Left cardiac atrium (tissue), 4 donors: ENCODE data around the gene DDTL. TPM values are rescaled to one million over a fixed set of nuclear protein-coding genes. Genes with fewer than 3 reads are reported as not detected.
"Not testable (repeated sequence)": the region's sequence is repeated elsewhere in the genome, so short reads cannot be mapped to it uniquely, and the experiment has no call there.

ENCODE experiments used
- ATAC-seq, 2 donors: fragments of 200-7000 bp; cut with Tn5 transposase; one replicate each; pipeline ENCODE4 v1.9.1; 2020; ENCODE audit warnings: mild to moderate bottlenecking in 2 of 2, moderate library complexity in 2 of 2
- DNase-seq: peaks from one replicate; pipeline ENCODE4 v3.0.0-alpha.2; 2020
- intact Hi-C, 2 donors: fragments of 100-400 bp; cut with DNase I; formaldehyde crosslinking; loops; one replicate each; pipeline versions ENCODE4 v1.14.1 to v1.15.1; 2022 to 2023
- long read RNA-seq: library from polyadenylated mRNA; unstranded; transcript quantifications from one replicate; pipeline ENCODE4 v2.0.0, GENCODE V29; 2021
- total RNA-seq, 2 donors: library from RNA; stranded (reverse); fragmentation: NEBNext Ultra II Directional; extraction: Animal tissue kit (Norgen Biotek cat#: 25700); gene quantifications; one replicate each; pipeline ENCODE4 v1.2.1, GENCODE V29; 2021
- donor health status: DM: no; HTN: yes; CAD: no.
- donor health status: DM: no; HTN: yes; CAD: no; lungs with severe emphysema.
- donor health status: DM: yes; HTN: yes; CAD: no.
- donor health status: Dilated cardiomyopathy.

Gene DDTL
- 1 to 10 TPM; 1.3 to 2.1 TPM for total RNA-seq
- long read RNA-seq, partial matches to known transcripts = 0 of 1 reads
- long read RNA-seq, other reads (novel, unspliced or antisense) = 0 of 1 reads

DNA sequence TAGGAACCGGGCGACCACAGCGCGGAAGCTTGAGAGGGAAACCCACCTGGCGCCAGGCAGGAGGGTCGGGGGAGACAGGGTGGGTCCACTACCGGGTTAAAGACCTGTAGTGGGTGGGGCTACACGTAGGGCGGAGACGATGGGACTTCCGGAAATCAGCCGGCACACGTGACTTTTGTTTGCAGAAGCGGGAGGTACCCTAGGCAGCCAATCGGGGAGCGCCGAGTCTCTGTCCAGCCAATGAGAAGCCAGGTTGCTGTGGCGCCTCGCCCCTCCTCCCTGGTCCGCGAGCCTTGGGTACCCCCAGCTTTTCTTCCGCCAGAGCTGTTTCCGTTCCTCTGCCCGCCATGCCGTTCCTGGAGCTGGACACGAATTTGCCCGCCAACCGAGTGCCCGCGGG is at the start of gene DDTL:
DDTL (plus strand) TSS at position 321 of the 400 bp plus-strand sequence; CDS start at position 348, 27 bp downstream.
- DNase-seq = not testable (repeated sequence)
- intact Hi-C loops = loop anchor here in 1 of 2 donors (5.0 kb wide), 1 partner anchor 34 kb away; no protein-coding TSS in a partner anchor
- ATAC-seq = peak; percentile 98 to 99

DNA sequence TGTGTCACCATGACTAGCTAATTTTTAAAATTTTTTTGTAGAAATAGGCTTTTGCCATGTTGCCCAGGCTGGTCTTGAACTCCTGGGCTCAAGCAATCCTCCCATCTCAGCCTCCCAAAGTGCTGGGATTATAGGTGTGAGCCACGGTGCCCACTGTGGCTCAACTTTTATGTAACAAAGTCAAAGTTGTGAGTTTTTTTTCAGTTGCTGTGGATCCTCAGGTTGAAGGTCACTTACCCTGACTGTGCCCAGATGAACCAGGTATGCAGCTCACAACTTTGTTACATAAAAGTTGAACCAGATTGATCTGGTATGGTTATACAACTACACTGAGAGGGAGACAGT is 46.4 kb upstream of the DDTL start:
- intact Hi-C loops, DNase-seq, ATAC-seq: not testable (repeated sequence)

DNA sequence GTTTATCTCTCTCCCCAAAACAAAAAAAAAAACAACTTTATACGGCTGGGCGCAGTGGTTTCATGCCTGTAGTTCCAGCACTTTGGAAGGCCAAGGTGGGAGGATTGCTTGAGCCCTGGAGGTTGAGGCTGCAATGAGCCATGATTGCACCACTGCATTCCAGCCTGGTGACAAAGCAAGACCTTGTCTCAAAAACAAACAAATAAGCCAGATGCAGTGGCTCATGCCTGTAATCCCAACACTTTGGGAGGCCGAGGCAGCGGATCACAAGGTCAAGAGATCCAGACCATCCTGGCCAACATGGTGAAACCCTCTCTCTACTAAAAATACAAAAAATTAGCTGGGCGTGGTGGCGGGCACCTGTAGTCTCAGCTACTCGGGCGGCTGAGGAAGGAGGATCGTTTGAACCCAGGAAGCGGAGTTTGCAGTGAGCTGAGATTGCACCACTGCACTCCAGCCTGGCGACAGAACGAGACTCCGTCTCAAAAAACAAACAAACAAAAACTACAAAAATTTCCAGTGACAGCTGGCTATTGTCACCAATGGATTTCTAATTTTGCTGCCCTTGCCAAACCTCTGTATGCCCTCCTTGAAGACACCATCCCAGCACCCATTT is 45.0 kb upstream of the DDTL start:
- intact Hi-C loops, ATAC-seq, DNase-seq: not testable (repeated sequence)

DNA sequence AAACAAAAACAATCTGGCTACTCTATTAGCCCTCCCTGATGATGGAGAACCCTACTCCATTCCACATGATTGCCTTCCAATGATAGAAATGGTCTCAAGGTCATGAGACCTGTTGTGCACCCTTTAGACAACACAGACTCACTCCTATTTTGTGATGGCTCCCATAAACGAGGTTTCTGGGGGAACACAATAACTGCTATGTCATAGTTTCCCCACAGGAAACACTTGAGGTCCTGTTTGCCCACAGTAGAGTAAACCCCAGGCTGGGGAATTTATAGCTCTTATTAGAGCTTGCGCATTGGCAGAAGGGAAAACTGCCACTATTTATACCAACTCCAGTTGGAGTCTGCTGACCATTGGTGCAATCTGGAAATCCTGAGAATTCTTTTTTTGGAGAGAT is 43.8 kb upstream of the DDTL start:
- DNase-seq = no peak
- intact Hi-C loops = no loop called here
- no peak for ATAC-seq

DNA sequence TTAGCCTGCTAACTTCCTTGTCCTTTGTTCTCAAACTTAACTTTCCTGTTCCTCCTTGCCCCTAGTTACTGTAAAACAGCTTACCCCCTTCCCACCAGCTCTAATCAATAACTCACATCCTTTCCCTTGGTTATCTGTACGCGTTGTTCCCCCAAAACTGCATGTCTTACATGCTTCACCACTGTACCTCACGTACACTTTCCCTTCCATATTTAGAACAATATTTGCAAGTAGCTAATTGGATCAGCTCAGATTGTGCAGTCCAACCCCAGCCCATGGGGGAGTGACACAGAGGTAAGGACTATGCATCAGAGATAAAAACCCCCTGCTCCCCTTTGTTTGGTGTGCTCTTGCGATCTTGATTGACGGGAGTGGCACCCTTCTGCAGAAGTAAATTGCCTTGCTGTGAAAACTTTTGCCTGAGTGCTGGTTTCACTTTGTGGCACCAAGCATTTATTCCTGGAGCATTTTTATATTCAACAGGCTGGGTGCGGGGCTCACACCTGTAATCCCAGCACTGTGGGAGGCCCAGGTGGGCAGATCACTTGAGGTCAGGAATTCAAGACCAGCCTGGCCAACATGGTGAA is 41.6 kb upstream of the DDTL start:
- no peak for DNase-seq
- no peak for ATAC-seq
- intact Hi-C loops = loop anchor here in 1 of 2 donors (5.0 kb wide), 1 partner anchor 47 kb away; the partner anchor contains the start of gene DDT

DNA sequence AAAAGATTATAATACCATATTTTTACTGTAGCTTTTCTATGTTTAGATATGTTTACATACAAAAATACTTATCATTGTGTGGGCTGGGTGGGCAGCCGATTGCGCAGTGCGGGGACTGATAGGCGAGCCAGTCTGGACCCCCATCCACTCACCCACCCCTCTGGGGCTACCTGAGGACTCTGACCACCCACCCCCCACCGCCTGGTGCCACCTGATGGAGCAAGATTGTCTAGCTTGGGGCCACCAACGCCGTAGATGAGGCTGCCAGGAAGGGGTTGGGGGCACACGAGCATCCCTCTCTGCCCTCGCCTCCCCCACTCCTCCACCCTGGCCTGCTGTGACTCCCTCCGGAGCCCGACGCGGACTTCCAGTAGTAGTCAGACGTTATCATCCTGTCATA is 40.1 kb upstream of the DDTL start:
- ATAC-seq (no peak), DNase-seq (no peak)
- intact Hi-C loops = loop anchor here in 1 of 2 donors (5.0 kb wide), 1 partner anchor 46 kb away; the partner anchor contains the start of gene DDT

DNA sequence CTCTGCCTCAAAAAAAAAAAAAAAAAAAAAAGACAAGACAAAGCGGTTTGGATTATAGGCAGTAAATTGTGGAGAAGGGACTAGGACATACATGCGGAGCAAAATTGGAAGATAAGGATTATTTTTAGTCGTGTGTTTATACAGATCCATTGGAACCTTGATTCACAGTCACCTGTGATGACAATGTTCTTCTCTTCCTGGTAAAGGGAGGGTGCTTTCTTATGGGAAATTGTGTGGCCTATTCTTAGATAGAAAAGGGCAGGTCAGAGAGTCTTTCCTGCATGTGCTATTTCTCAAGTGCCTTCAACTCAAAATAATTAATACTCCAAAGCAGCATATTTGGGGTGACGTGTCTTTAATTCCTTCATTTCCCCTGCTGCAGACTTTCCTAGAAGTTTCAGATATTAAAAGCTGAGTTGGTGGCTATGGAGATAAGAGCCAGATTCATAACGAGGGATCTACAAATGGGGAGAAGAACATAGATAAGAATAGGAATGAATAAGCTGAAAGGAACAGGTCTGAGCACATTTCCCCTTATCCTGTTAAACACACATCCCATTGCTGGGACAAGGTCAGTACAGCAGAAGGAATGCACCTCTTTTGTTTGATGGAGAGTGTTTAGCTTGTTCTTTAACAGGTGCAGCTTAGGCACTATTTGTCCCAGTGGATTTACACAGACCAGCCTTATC is 28.2 kb upstream of the DDTL start:
- DNase-seq = no peak
- ATAC-seq = no peak
- intact Hi-C loops = loop anchor here in 1 of 2 donors (10.0 kb wide), 1 partner anchor 64 kb away; no protein-coding TSS in a partner anchor

DNA sequence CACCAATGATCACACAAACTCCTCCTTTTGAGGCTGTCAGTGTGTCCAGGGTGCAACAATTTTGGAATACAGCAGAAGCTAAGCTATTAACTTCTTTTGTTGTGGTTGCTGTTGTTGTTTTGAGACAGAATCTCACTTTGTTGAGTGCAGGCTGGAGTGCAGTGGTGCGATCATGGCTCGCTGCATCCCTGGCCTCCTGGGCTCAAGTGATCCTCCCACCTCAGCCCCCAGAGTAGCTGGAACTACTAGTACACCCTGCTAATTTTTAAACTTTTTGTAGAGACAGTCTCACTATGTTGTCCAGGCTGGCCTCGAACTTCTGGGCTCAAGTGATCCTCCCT is 27.7 kb upstream of the DDTL start:
- no peak for DNase-seq
- no peak for ATAC-seq
- intact Hi-C loops = loop anchor here in 1 of 2 donors (10.0 kb wide), 1 partner anchor 64 kb away; no protein-coding TSS in a partner anchor

DNA sequence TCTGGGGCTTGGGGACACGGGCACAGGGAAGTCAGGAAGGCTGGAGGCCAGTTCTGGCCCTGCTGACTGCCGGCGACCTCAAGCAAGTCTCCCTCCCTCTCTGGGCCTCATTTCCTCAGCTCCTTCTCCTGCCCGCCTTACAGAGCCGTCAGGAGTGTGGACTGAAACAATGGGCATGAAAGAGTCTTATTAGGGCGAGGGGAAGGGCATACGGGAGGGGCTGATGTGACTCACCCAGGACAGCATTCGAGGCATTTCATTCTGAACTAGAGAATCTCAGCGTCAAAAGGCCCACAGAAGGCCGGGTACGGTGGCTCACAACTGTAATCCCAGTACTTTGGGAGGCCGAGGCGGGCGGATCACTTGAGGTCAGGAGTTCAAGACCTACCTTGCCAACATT is 26.5 kb upstream of the DDTL start:
- ATAC-seq, DNase-seq, intact Hi-C loops: not testable (repeated sequence)

DNA sequence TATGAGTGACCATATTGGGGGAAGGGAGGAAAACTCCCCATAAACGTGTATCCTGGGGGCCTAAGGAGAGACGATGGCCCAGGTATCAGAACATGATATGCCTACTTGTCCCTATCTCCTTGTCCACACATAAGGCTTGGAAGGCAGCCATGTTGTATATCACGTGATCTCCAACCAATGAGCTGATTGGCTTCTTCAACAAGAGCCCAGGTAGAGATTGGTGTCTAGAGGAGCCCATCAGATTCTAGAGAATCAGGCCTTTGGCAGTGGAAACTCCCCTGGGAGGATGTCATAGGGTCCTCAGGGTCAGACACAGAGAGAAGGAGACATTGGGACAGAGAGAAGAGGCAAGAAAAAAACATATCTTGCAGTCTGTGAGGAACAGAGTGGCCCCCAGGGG is 19.3 kb upstream of the DDTL start:
- intact Hi-C loops, DNase-seq, ATAC-seq: not testable (repeated sequence)

DNA sequence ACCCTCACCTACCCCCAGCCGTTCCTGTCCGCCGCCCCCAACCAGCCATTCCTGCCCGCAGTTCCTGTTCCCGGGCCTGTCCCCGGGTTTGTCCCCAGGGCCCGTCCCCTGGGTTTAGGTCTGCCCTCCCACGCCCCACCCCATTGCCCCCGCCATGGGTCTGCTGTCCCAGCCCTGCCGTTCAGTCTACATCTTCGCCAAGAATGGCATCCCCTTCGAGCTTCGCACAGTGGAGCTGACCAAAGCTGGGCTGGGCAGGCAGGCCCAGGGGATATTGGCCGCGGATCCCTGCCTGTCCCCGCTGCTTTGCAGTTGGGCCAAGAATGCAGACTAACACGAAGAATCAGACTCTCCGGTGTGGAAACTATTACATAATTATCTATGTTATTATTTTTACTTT is 16.9 kb upstream of the DDTL start:
- not testable (repeated sequence) for ATAC-seq, DNase-seq
- intact Hi-C loops = loop anchor here in 1 of 2 donors (5.0 to 10.0 kb wide), 2 partner anchors 48 to 405 kb away; no protein-coding TSS in a partner anchor

DNA sequence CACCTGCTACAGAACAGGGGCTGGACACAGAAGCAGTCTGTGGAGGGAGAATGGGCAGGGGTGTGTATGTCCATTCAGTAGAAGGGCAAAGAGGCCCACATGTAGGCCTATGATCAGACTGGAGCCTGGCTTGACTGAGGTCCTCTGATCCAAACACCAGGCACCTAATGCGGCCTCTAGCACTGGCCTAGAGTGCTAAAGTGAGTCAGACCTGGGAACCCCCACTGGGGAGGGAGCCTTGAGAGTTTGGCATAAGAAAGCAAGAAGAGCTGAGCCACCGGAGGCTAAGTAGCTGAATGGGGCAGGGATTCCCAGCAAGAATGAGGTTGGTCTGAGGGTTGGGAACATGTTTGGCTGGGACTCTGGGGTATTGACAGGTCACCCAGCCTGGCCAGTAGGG is 15.3 kb upstream of the DDTL start:
- not testable (repeated sequence) for DNase-seq, ATAC-seq
- intact Hi-C loops = loop anchor here in 1 of 2 donors (5.0 to 10.0 kb wide), 2 partner anchors 46 to 407 kb away; no protein-coding TSS in a partner anchor

DNA sequence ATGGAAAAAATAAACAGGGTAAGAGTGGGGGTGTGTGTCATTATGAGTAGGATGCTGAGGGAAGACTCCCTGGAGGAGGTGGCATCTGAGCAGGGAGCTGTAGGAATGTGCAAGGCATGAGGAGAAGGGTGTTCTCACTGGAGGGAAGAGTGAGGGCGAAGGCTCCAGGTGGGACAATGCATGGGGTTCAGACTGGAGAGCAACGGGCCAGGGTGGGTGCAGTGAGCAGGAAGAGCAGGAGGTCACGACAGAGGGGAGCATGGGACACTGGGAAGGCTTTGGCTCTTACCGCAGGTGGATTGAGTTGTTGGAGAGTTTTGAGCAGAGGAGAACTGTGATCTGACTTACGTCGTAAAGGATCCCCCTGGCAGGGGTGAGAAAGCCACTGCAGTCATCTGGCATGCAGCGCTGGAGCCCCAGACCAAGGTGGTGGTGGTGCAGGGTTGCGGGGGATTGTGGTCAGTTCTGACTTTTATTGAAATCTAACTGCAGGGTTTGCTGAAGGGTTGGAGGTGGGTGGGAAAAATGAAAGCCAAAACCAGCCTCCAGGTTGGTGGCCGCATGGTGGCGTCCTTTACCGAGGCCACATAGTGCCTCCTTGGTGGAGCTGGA is 13.8 kb upstream of the DDTL start:
- intact Hi-C loops = loop anchor here in 1 of 2 donors (5.0 to 10.0 kb wide), 2 partner anchors 44 to 408 kb away; no protein-coding TSS in a partner anchor
- ATAC-seq, DNase-seq: not testable (repeated sequence)

DNA sequence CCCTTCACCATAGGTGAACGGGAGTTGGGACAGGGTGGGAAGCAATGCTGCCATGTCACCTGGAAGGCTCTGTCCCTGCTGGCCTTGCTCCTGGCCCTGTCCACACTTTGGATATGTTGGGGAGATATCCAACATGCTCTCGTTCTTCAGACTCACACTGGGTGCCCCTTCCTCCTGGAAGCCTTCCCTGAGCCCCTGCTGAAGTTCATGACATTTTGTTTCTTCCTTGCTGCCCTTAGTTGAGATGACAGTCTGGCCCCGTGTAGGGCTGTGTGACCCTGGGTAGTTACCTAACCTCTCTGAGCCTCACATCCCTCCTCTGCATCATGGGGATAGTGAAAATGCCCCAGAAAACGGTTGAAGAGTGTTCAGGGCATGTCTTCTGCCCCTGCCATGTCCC is 13.2 kb upstream of the DDTL start:
- intact Hi-C loops = loop anchor here in 1 of 2 donors (5.0 to 10.0 kb wide), 2 partner anchors 44 to 409 kb away; no protein-coding TSS in a partner anchor
- ATAC-seq, DNase-seq: not testable (repeated sequence)

DNA sequence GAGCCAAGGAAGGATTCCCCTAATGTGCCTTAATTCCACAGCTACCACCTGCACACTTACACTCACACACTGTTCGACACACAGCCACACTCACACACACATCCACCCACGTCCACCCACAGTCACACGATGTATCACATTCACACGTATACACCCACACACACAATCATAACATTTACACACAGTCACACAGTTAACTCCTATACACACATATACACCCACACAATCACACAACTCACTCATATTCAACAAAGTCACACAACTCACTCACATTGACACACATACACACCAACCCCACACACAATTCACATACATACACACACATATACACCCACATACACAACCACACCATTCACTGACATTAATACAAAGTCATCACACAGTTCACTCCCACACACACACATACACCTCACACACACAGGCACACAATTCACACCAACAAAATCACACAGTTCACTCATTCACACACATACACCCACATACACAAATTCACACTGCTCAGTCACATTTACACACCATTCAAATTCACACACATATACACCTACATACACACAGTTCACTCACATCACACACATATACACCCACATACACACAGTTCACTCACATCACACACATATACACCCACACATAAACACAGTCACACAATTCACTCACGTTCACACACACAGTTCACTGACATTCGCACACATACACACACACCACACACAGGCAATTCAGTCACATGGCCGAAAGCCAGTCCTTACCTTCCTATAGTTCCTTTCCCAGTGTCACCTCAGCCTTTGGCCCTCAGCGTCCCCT is 12.3 kb upstream of the DDTL start:
- not testable (repeated sequence) for DNase-seq, ATAC-seq
- intact Hi-C loops = loop anchor here in 1 of 2 donors (5.0 to 10.0 kb wide), 2 partner anchors 43 to 410 kb away; no protein-coding TSS in a partner anchor

DNA sequence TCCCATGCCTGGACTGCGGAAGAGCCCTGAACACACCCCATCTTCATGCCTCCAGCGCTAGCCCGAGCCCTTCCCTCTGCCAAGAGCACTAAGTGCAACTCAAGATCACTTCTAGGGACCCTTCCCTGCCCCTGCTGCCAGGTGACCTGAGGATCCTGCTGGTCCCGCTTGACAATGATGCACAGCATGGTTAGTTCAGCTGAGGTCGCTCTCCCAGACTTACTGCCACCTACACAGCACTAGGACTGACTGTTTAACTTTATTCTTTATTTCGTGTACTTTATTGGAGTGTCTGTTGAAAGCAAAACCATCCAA is 11.7 kb upstream of the DDTL start:
- not testable (repeated sequence) for DNase-seq, ATAC-seq
- intact Hi-C loops = loop anchor here in 1 of 2 donors (5.0 to 10.0 kb wide), 2 partner anchors 42 to 410 kb away; no protein-coding TSS in a partner anchor

DNA sequence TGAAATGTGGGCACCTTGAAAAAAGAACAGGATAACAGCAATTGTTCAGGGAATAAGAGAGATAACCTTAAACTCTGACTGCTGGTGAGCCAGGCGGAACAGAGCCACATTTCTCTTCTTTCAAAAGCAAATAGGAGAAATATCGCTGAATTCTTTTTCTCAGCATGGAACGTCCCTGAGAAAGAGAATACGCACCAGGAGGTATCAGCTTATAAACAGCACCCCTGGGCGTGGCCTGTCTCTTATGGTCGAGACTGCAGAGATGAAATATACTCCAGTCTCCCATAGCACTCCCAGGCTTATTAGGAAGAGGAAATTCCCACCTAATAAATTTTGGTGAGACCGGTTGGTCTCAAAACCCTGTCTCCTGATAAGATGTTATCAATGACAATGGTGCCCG is 10.8 kb upstream of the DDTL start:
- intact Hi-C loops = loop anchor here in 1 of 2 donors (10.0 kb wide), 1 partner anchor 411 kb away; no protein-coding TSS in a partner anchor

DNA sequence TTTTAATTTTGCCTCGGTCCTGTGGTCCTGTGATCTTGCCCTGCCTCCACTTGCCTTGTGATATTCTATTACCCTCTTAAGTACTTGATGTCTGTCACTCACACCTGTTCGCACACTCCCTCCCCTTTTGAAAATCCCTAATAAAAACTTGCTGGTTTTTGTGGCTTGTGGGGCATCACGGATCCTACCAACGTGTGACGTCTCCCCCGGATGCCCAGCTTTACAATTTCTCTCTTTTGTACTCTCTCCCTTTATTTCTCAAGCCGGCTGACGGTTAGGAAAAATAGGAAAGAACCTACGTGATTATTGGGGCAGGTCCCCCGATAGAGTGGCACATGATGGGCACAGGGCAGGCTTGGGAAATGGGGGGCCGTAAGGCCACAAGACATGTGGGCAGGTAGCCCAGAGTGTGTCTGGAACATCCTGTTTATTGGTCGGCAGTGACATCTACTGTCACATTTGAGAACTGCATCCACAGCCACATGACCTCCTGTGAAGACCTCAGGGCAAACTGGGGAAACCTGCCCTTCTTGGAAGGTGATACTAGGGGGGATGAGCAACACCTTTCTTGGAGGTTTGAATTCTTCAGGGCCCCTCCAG is 10.3 kb upstream of the DDTL start:
- peak; percentile 71 for DNase-seq
- intact Hi-C loops = loop anchor here in 1 of 2 donors (10.0 kb wide), 1 partner anchor 412 kb away; no protein-coding TSS in a partner anchor
- peak; percentile 75 to 79 for ATAC-seq

More for the DNA sequence above, 10.8 kb upstream of the DDTL start:
- ATAC-seq, DNase-seq: not testable (repeated sequence)
